Measurements from ENCODE around the gene ZNF331.
A peak's percentile ranks its signal among the peaks of the same experiment; 100 is the strongest.

ZNF331 gene

DNA sequence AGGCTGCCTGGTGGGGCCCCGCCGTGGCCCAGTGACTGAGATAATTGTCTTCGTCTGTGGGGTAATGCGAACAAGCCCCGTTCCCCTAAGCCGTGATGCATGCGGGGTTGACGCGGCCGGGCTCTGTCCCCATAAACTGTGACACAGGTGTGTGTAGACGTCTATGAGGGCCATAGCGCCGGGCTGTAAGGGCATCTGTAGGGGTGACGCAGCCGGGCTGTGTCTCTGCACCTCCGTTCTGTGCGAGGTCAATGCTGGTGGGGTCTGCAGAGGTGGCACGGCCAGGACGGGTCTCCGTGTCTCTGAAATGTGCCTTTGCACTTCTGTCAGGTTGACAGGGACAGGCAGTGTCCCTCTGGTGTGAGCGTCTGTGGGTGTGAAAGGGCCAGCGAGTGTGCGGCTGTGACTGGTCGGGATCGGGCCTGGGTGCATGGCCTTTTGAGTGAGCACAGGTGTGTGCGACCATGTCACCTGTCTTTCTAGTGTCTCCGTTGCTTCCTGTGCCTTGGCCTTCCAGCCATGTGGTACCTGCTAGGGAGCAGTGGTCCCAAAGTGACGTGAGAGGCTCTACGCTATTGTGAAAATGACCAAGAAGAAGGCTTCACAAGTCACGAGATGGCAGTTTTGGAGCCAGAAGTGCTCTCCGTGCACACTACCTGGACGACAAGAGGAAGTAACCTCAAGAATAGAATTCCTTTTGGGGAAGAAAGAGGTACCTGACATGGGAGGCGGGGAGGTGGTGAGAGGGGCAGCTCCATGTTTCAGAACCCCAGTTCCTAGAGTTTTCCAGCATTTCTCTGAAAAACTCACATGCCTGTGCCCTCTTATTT lies 16.4 kb upstream of the ZNF331 start:
- DNase-seq = no peak

DNA sequence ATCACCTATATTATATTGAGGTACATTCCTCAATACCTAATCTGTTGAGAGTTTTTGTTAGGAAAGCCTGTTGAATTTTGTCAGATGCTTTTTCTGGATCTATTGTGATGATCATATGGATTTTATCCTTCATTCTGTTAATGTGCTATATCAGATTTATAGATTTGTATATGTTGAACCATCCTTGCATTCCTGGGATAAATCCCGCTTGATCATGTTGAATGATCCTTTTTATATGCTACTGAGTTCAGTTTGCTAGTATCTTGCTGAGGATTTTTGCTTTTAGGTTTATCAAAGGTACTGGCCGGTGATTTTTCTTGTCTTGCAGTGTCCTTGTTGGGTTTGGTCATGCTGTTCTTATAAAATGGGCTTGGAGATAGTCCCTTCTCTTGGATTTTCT lies 12.0 kb upstream of the ZNF331 start:
- no peak for DNase-seq

DNA sequence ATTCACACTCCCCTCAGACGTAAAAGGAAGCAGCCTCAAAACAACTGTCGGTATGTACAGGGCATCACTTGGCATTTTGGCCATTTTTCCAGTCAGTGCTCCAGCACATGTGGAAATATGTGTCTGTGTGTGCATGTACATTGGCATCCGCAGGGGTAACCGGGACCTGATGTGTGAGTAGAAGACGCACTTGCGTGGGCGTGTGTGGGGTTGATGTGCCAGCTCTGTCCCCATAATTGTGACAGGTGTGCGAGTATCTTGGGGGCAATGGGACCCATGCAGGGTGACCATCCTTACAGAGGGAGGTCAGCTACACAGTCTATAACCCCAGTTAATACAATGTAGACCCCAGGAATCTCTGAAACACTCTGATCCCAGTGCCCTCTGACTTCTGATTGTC lies 7.3 kb upstream of the ZNF331 start:
- no peak for DNase-seq

DNA sequence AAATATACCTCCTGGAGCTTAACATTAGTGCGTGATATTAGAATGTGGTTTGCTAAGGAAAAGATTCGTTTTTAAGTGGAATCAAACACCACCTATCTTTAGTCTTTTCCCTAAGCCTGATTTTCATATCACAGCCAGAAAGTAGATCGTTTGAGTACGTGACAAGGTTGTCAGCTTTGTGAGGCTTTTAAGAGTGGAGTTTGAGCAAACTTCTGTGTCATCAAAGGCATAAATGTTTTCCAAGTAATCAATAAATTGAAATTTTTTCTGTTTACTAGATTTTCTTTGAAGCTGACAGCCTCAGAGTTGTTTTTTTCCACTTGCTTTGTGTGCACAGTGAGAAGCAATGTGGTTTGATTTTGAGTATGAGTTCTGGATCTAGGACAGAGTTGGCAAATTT lies 6.5 kb upstream of the ZNF331 start:
- no peak for DNase-seq

- DNase-seq = no peak
Observed at GRCh38 chr19:53532362-53532761, 5.6 kb upstream of the ZNF331 start.

DNA sequence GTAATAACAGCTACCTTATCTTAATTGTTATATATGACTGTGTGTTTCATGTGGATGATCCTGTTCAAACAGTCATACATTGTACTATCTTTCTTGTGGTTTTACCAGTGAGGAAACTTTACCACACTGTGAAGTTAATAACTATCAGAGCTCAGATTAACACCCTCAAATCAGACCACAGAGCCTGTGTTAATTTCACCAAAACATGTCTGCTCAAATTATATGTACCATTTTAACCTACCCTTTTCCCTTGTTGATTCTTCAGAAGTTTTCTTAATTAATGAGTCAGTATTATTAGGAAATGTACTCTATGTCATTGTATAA lies 1.8 kb upstream of the ZNF331 start:
- no peak for DNase-seq

DNA sequence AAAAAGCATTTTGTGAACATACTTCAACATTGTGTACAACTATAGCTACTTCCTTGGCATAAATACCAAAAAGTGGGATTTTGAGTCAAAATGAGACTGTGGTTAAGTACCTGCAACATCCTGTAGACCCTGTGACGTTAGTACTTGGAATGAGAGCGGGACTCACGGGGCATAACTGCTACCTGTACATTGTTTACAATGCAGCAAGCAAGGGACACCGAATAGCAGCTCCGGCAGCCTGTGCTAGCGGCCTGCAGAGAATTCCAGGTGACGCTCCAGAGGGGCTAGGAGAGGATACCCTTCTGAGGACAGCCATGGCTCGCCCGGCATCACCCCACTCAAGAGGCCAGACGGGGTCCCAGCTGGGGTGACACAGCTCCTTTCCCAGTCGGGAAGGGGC lies 824 bp upstream of the ZNF331 start:
- no peak for DNase-seq

DNA sequence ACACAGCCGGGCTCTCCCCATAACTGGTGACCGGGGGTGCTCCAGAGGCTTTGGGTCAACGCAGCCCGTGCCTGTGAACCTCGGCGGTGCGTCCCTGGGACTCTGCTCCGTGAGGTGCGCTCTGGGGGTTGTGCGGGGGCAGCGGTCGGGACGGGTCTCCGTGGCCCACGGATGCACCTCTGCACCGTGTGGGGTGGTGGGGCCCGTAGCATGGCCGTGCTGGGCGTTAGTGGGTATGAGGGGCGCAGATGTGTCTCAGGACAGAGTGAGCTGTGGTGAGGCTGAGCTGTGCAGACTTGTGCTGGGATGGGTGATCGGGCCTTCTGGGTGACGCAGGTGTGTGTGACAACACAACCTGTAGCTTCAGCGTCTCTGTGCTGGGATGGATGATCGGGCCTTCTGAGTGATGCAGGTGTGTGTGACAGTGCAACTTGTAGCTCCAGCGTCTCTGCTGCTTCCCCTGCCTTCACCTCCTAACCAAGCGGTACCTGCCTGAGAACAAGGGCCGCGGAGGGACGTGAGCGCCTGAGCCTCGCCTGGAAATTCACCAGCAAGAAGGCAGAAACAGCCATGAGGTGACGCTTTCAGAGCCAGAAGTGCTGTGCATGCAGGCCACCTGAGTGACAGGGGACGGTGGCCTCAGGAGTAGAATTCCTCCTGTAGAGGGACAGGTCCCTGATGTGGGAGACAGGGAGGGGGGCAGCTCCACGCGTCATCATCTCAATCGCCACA lies 599 bp downstream of the ZNF331 start:
- DNase-seq = no peak

- no peak for DNase-seq
Observed at GRCh38 chr19:53540091-53540490, 2.1 kb downstream of the ZNF331 start.

DNA sequence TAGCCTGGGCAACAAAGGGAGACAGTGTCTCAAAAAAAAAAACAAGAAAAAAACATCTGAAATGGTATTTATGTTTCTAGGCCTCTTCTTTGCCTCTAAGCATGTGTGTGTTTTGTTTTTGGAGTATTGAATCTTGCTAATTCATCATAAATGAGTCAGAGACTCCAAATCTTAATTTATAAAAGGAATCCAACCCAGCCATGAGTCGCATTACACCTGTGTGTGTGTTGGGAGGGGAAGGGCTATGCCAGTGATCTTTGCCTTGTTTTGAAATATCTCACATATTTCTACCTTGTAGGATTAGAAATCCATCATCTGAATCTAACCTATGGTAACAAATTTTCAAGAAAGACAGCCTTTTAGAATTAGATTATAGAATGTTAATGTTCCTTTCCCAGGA lies 4.0 kb downstream of the ZNF331 start:
- no peak for DNase-seq

GRCh38 chr19:53545271-53546065 lies 7.5 kb downstream of the ZNF331 start:
- no peak for DNase-seq

GRCh38 chr19:53546758-53547513 lies 9.0 kb downstream of the ZNF331 start:
- DNase-seq = no peak

- peak; percentile 27 for DNase-seq
Observed at GRCh38 chr19:53549340-53549739, 11.4 kb downstream of the ZNF331 start.

- DNase-seq = no peak
Observed at GRCh38 chr19:53552001-53552721, 14.2 kb downstream of the ZNF331 start.

DNA sequence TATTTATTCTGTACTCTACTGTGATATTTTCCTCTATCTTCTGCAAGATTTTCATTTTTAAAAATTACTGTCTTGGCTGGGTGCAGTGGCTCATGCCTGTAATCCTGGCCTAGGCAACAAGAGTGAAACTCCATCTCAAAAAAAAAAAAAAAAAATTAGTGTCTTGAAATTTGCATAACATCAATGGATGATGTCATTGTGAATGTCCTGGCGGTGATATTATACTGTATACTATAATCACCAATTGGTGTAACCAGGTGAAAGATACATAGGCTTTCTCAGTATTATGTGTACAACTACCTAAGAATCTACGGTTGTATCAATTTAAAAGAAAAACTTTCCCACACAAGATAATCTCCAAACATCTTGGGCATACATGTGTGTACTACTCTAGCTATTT lies 15.2 kb downstream of the ZNF331 start:
- no peak for DNase-seq

- DNase-seq = no peak
Observed at GRCh38 chr19:53553865-53554791, 16.2 kb downstream of the ZNF331 start.

- DNase-seq = no peak
Observed at GRCh38 chr19:53554804-53555203, 16.9 kb downstream of the ZNF331 start.

DNA sequence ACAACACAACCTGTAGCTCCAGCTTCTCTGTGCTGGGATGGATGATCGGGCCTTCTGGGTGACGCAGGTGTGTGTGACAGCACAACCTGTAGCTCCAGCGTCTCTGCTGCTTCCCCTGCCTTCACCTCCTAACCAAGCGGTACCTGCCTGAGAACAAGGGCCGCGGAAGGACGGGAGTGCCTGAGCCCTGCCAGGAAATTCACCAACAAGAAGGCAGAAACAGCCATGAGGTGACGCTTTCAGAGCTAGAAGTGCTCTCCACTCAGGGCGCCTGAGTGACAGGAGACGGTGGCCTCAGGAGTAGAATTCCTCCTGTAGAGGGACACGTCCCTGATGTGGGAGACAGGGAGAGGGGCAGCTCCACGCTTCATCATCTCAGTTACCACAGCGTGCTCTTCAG lies 17.4 kb downstream of the ZNF331 start:
- DNase-seq = no peak

GRCh38 chr19:53571339-53571738 lies 33.4 kb downstream of the ZNF331 start:
- no peak for DNase-seq

GRCh38 chr19:53576941-53577653 lies 39.2 kb downstream of the ZNF331 start:
- no peak for DNase-seq

DNA sequence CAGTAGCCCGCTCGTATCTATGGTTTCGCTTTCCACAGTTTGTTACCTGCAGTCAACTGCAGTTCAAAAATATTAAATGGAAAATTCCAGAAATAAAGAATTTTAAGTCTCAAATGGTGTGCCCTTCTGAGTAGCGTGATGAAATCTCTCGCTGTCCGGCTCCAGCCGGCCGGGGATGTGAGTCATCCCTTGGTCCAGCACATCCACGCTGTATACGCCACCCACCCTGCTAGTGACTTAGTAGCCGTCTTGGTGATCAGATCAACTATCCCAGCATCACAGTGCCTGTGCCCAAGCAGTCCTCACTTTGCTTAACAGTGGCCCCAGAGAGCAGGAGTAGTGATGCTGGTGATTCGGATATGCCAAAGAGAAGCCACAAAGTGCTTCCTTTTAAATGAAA lies 40.0 kb downstream of the ZNF331 start:
- no peak for DNase-seq
